Measurements from ENCODE around the gene DEPDC7. TPM values are rescaled to one million over a fixed set of nuclear protein-coding genes. Genes with fewer than 3 reads are reported as not detected.

The DEPDC7 gene
- 4.7 to 5.6 TPM (median 5.1 TPM) in 3 replicates for total RNA-seq (2021)
- Bru-seq, nascent RNA, result percentile 58 among the genes with signal in this experiment
- long read RNA-seq, experiment 1, transcript DEPDC7-201 (9 exons, 1,755 nt), result major isoform, 21 of 31 reads
- long read RNA-seq, experiment 1, partial matches to known transcripts, result 2 of 31 reads
- long read RNA-seq, experiment 1, other reads (novel, unspliced or antisense), result 8 of 31 reads
- long read RNA-seq, experiment 2, partial matches to known transcripts, result 3 of 7 reads
- long read RNA-seq, experiment 2, other reads (novel, unspliced or antisense), result 1 of 7 reads
- long read RNA-seq, experiment 3, transcript DEPDC7-201 (9 exons, 1,755 nt), result major isoform, 12 of 14 reads
- long read RNA-seq, experiment 3, partial matches to known transcripts, result 0 of 14 reads
- long read RNA-seq, experiment 3, other reads (novel, unspliced or antisense), result 2 of 14 reads

DNA sequence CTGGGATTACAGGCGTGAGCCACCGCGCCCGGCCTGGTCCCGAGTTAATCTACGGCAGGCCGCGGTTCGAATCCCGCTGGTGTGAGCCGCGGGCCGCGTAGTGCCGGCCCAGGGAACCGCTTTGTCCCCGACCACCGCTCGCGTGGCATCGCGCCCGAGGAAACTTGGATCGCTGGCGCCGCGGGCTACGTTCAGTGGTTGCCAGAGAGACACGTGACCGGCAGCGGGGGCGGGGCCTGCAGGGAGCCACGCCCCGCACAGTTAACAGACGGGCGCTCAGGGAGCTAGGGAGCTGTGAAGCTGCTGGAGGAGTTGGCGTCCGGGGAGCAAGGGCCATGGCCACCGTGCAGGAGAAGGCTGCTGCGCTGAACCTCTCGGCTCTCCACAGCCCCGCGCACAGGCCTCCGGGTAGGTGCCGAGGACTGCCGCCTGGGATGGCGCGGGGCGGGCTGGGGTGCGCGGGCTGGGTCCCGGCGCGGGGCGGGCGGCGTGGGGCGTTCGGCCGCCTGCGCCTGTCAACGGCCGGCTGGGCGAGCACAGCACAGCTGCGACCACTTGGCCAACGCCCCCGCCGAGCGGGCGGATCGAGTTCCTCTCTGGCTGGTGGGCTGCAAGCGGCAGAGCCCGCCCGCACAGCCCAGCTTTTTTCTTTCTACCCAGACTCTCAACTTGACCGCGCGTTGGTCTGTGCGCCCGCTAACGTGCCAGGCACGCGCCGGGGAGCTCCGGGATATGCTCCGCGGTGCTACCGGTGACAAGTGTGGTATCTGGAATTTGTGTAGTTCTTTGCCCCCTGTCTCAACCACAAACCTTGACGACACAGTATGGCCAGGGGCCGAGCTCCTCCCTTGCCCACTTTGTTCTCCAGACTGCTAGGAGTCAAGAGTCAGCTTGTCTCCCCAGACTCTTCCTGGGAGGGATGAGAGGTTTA, at the start of gene DEPDC7:
Gene DEPDC7, plus strand, starts transcription at position 258 of the 931 bp plus-strand sequence. Its CDS starts 78 bp downstream, at position 336.
- POLR2A ChIA-PET, result interaction anchor here (0.6 to 2.1 kb wide), 6 partner anchors 9 to 146 kb away, joined by 3 to 12 read pairs (median 5); partner anchors contain the start of genes CSTF3 and TCP11L1
- peak; percentile 93 for ATAC-seq
- CTCF ChIA-PET, result interaction anchor here (0.6 to 2.8 kb wide), 10 partner anchors 9 to 634 kb away, joined by 3 to 18 read pairs (median 4); partner anchors contain the start of genes QSER1 and TCP11L1
- Mint-ChIP-seq H3K36me3 (no peaks in the 10 kb centered on the region), H3K9me3 (no peaks in the 10 kb centered on the region), H3K4me1 (peaks cover 18% of the 10 kb centered on the region), H3K27ac (no peak within 1 kb of the TSS), H3K4me3 (peak within 1 kb of the TSS; percentile 72), H3K27me3 (ENCODE audit: low read depth) (peaks cover 38% of the 10 kb centered on the region)
- DNase-seq (ENCODE audit: low spot score), result peak; percentile 94
- TF ChIP-seq TEAD1 (CRISPR knock-in tag; IDR thresholded peaks at IDR 0.05) (peak; percentile 85), TP53 (CRISPR knock-in tag; IDR thresholded peaks at IDR 0.05) (peak; percentile 80; the same call in 1 of the 2 replicates), NR1H2 (CRISPR knock-in tag; IDR thresholded peaks at IDR 0.05) (no peak), JUN (CRISPR knock-in tag; IDR thresholded peaks at IDR 0.05) (no peak), CBFB (CRISPR knock-in tag; IDR thresholded peaks at IDR 0.05; ENCODE audit: low read depth) (peak; percentile 20; the same call in 1 of the 2 replicates), SMAD4 (CRISPR knock-in tag; IDR thresholded peaks at IDR 0.05) (no peak), NFYB (CRISPR knock-in tag; conservative IDR thresholded peaks at IDR 0.05; ENCODE audit: low read depth) (peak; percentile 70), RELA (CRISPR knock-in tag; IDR thresholded peaks at IDR 0.05; ENCODE audit: borderline replicate concordance) (peak; percentile 43; the same call in 1 of the 2 replicates), SP1 (CRISPR knock-in tag; conservative IDR thresholded peaks at IDR 0.05) (peak; percentile 93), NR3C1 (CRISPR knock-in tag; conservative IDR thresholded peaks at IDR 0.05; ENCODE audit: low read depth) (0 out of 2 replicates have a peak, but pooled peaks have one; percentile 77), SMAD3 (CRISPR knock-in tag; IDR thresholded peaks at IDR 0.05; ENCODE audit: borderline replicate concordance) (0 out of 2 replicates have a peak, but pooled peaks have one; percentile 47), NFE2L1 (CRISPR knock-in tag; IDR thresholded peaks at IDR 0.05) (peak; percentile 39; the same call in 1 of the 2 replicates), ZNF263 (CRISPR knock-in tag; IDR thresholded peaks at IDR 0.05; ENCODE audit: low read depth) (no peak), ELF4 (CRISPR knock-in tag; IDR thresholded peaks at IDR 0.05; ENCODE audit: low read depth) (no peak)
- TF ChIP-seq, protein P1, sequence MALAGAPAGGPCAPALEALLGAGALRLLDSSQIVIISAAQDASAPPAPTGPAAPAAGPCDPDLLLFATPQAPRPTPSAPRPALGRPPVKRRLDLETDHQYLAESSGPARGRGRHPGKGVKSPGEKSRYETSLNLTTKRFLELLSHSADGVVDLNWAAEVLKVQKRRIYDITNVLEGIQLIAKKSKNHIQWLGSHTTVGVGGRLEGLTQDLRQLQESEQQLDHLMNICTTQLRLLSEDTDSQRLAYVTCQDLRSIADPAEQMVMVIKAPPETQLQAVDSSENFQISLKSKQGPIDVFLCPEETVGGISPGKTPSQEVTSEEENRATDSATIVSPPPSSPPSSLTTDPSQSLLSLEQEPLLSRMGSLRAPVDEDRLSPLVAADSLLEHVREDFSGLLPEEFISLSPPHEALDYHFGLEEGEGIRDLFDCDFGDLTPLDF (CRISPR knock-in tag; IDR thresholded peaks at IDR 0.05), result no peak
- TF ChIP-seq, protein P2, sequence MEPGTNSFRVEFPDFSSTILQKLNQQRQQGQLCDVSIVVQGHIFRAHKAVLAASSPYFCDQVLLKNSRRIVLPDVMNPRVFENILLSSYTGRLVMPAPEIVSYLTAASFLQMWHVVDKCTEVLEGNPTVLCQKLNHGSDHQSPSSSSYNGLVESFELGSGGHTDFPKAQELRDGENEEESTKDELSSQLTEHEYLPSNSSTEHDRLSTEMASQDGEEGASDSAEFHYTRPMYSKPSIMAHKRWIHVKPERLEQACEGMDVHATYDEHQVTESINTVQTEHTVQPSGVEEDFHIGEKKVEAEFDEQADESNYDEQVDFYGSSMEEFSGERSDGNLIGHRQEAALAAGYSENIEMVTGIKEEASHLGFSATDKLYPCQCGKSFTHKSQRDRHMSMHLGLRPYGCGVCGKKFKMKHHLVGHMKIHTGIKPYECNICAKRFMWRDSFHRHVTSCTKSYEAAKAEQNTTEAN (CRISPR knock-in tag; IDR thresholded peaks at IDR 0.05), result peak; percentile 64; the same call in 1 of the 2 replicates
- TF ChIP-seq, protein P3, sequence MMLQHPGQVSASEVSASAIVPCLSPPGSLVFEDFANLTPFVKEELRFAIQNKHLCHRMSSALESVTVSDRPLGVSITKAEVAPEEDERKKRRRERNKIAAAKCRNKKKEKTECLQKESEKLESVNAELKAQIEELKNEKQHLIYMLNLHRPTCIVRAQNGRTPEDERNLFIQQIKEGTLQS (CRISPR knock-in tag; conservative IDR thresholded peaks at IDR 0.05), result no peak
- TF ChIP-seq, protein P4, sequence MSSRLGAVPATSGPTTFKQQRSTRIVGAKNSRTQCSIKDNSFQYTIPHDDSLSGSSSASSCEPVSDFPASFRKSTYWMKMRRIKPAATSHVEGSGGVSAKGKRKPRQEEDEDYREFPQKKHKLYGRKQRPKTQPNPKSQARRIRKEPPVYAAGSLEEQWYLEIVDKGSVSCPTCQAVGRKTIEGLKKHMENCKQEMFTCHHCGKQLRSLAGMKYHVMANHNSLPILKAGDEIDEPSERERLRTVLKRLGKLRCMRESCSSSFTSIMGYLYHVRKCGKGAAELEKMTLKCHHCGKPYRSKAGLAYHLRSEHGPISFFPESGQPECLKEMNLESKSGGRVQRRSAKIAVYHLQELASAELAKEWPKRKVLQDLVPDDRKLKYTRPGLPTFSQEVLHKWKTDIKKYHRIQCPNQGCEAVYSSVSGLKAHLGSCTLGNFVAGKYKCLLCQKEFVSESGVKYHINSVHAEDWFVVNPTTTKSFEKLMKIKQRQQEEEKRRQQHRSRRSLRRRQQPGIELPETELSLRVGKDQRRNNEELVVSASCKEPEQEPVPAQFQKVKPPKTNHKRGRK (CRISPR knock-in tag; IDR thresholded peaks at IDR 0.05; ENCODE audit: borderline replicate concordance), result no peak
- TF ChIP-seq, protein P5, sequence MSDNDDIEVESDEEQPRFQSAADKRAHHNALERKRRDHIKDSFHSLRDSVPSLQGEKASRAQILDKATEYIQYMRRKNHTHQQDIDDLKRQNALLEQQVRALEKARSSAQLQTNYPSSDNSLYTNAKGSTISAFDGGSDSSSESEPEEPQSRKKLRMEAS (CRISPR knock-in tag; IDR thresholded peaks at IDR 0.05), result peak; percentile 98
- TF ChIP-seq, protein P6, sequence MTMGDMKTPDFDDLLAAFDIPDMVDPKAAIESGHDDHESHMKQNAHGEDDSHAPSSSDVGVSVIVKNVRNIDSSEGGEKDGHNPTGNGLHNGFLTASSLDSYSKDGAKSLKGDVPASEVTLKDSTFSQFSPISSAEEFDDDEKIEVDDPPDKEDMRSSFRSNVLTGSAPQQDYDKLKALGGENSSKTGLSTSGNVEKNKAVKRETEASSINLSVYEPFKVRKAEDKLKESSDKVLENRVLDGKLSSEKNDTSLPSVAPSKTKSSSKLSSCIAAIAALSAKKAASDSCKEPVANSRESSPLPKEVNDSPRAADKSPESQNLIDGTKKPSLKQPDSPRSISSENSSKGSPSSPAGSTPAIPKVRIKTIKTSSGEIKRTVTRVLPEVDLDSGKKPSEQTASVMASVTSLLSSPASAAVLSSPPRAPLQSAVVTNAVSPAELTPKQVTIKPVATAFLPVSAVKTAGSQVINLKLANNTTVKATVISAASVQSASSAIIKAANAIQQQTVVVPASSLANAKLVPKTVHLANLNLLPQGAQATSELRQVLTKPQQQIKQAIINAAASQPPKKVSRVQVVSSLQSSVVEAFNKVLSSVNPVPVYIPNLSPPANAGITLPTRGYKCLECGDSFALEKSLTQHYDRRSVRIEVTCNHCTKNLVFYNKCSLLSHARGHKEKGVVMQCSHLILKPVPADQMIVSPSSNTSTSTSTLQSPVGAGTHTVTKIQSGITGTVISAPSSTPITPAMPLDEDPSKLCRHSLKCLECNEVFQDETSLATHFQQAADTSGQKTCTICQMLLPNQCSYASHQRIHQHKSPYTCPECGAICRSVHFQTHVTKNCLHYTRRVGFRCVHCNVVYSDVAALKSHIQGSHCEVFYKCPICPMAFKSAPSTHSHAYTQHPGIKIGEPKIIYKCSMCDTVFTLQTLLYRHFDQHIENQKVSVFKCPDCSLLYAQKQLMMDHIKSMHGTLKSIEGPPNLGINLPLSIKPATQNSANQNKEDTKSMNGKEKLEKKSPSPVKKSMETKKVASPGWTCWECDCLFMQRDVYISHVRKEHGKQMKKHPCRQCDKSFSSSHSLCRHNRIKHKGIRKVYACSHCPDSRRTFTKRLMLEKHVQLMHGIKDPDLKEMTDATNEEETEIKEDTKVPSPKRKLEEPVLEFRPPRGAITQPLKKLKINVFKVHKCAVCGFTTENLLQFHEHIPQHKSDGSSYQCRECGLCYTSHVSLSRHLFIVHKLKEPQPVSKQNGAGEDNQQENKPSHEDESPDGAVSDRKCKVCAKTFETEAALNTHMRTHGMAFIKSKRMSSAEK (CRISPR knock-in tag; IDR thresholded peaks at IDR 0.05; ENCODE audit: borderline replicate concordance), result no peak
- TF ChIP-seq, protein P7, sequence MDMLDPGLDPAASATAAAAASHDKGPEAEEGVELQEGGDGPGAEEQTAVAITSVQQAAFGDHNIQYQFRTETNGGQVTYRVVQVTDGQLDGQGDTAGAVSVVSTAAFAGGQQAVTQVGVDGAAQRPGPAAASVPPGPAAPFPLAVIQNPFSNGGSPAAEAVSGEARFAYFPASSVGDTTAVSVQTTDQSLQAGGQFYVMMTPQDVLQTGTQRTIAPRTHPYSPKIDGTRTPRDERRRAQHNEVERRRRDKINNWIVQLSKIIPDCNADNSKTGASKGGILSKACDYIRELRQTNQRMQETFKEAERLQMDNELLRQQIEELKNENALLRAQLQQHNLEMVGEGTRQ (CRISPR knock-in tag; IDR thresholded peaks at IDR 0.05), result peak; percentile 98
- TF ChIP-seq, protein P8, sequence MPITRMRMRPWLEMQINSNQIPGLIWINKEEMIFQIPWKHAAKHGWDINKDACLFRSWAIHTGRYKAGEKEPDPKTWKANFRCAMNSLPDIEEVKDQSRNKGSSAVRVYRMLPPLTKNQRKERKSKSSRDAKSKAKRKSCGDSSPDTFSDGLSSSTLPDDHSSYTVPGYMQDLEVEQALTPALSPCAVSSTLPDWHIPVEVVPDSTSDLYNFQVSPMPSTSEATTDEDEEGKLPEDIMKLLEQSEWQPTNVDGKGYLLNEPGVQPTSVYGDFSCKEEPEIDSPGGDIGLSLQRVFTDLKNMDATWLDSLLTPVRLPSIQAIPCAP (CRISPR knock-in tag; IDR thresholded peaks at IDR 0.05), result peak; percentile 72; the same call in 1 of the 2 replicates

Measured in WTC11 (cell line).